ENCODE results near the gene STATH.
"Not testable (repeated sequence)": the region's sequence is repeated elsewhere in the genome, so short reads cannot be mapped to it uniquely, and the experiment has no call there.

Gene STATH

DNA sequence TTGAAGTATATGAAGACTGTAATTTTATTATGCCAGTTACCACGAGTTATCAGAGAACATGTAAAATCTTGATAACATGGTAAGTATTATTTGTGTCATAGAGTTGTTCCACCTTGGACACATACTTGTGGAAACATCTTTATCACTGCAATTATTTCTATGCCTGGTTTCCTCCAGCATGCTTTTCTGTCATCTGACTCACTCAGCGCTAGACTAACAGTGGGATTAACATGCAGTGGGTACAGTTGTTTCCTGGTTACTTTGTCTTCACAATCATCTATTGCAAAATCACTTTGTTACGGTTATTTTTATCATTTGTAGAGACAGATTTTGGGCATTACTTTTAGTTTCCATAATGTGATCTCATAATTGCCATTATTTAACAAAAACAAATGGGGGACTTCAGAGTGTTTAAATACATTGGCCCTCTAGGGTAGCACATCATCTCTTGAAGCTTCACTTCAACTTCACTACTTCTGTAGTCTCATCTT, at the start of gene STATH:
Gene STATH (plus strand): TSS at position 441 of the 491 bp plus-strand sequence. CDS start 2,472 bp downstream, outside the sequence.
- no peak for DNase-seq

GRCh38 chr4:69951602-69952001, 44.2 kb upstream of the STATH start:
- no peak for DNase-seq

DNA sequence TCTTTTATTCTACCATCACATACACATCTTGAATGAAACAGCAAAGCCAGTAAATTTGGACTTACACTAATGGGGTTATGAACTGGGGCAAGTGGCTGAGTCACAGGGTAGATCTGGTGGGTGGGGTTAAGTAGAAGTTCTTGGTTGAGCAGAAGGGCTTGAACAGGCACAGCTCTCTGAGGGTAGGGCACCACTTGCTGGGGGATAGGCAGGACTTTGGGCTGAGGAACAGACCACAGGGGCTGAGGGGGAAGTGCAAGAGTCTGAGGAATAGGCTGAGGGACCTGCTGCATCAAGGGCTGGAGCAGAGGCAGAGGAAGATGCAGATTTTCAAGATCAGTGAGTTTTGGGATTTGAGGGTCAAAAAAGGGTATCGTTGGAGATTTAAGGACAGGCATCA, 38.6 kb upstream of the STATH start:
- DNase-seq: no peak

DNA sequence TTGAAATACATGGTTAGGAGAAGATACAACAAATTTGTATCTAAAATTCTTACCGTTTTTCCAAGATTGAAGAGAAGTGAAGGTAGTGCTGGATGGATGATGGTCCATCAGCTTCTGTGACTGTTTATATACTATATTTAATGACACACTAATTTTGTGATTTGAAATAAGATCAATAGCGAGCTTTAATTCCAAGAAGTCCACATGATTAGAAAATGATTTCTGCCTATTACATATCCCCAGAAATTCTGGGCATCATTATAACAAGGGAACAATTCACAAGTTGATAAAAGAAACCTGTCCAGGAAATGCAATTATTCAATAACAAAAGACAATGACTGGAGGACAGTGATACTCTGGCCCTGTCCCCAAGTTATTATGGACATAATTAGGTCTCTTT, 30.1 kb upstream of the STATH start, which contains the start of gene CSN2:
Gene CSN2 (minus strand): TSS at position 101 of the 400 bp plus-strand sequence. CDS start 4,733 bp downstream, outside the sequence.
- DNase-seq: no peak

DNA sequence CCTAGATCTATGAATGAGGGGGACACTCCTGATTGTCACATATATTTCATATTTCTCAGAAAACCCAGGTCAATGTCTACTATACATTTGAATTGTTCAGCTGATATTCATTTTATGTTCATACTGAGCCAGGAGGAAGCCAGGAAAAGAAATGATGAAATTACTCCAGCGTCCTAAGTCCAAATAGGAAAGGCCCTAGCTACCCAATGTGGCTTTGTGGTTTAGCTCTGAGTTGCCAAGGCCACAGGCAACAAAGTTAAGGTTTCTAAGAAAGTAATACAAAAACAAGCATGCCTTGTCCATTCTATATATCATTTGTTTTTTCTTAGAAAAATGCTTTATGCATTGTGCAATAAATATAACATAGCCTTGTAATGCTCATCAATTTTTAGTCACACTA, 25.7 kb upstream of the STATH start:
- no peak for DNase-seq

DNA sequence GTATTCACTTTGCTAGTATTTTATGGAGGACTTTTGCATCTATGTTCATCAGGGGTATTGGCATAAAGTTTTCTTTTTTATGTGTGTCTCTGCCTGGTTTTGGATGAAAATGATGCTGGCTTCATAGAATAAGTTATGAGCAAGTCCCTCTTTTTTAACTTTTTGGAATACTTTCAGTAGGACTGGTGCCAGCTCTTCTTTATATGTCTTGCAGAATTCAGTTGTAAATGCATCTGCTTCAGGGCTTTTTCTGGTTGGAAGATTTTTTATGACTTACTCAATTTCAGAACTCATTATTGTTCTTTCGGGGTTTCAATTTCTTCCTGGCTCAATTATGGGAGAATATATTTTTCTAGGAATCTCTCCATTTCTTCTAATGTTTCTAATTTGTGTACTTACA, 21.1 kb upstream of the STATH start:
- DNase-seq: no peak

DNA sequence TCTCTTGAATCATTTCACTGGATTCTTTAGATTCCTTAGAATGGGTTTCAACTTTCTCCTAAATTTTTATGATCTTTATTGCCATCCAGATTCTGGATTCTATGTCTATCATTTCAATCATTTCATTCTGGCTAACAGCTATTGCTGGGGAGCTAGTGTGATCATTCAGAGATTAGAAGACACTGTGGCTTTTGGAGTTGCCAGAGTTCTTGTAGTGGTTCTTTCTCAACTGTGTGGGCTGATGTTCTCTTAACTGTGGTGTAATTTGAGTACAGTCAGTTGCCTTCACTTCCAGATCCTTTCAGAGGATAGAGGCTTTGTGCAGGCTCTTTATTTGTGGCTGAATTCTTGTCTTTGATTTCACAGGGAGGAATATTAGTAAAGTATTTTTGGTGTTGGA, 18.2 kb upstream of the STATH start:
- no peak for DNase-seq

DNA sequence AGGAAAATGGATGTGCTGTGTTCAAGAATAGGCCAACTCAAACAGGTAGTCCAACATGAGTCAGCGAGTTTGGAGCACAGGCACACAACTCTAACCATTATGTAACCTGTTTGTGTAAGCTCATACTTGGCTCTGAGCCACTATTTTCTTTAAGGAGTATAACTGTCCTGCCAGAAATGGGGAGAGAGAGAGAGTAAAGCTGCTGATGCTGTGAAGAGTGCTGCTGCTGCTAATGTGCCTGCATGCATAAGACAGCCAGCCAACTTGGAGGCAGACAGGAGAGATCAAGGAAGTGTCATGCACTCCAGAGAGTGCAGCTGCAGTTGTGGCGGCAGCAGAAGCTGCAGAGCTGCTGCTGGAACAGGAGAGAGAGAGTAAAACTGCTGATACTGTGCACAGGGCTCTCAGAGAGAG, 11.7 kb upstream of the STATH start:
- no peak for DNase-seq

DNA sequence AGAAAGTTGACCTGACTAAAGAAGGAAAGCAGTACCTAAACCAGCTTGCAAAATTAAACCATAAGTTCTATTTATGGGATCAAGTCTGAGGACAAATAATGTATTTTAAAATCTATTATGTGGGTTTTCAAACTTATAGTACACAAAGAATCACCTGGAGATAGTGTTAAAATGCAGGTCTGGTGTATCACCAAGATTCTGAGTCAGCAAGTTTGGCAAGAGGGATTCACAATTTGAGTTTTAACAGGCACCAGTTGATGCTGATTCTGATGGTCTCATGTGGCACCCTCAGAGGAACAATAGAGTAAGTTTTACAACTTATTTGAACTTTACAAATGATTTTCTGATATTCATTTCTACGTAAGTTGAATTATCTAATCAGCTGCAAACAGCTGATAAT, 9.1 kb upstream of the STATH start:
- no peak for DNase-seq

DNA sequence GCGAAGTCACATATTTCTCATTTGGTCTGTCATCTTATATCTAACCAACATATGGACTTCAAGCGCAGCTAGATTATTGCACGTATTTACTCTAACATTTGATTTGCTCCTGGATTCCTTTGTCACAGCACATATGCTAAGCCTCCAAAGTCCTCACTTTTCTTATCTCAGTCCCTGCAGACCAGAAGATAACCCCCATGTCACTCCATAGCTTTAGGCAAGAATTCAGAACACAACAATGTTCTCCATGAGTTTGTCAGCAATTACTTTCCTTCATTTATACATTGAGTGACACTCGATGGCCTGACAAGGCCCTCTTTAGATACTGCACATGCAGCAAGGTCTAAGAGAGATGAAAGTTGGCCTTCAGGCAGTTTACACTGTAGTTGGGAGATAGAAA, 4.8 kb upstream of the STATH start:
- no peak for DNase-seq

- DNase-seq: no peak
Observed at GRCh38 chr4:69994782-69995181, 984 bp upstream of the STATH start.

- DNase-seq: no peak
Observed at GRCh38 chr4:69999420-69999819, 3.7 kb downstream of the STATH start.

DNA sequence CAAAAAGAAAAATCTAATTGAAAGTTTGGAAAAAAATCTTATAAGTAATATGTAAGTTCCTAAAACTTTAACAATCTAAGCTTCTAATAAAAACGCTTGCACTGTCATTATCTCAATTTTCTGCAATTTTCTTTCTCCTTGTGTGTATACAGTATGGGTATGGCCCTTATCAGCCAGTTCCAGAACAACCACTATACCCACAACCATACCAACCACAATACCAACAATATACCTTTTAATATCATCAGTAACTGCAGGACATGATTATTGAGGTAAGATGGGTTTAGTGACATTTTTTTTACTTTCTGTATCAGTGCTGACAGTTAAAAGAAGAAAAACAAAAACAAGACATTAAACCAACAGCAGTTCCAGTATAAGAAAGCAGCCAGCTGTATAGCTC, 4.9 kb downstream of the STATH start:
- no peak for DNase-seq

- DNase-seq: no peak
Observed at GRCh38 chr4:70002507-70002906, 6.7 kb downstream of the STATH start.

- DNase-seq: no peak
Observed at GRCh38 chr4:70008771-70009170, 13.0 kb downstream of the STATH start.

DNA sequence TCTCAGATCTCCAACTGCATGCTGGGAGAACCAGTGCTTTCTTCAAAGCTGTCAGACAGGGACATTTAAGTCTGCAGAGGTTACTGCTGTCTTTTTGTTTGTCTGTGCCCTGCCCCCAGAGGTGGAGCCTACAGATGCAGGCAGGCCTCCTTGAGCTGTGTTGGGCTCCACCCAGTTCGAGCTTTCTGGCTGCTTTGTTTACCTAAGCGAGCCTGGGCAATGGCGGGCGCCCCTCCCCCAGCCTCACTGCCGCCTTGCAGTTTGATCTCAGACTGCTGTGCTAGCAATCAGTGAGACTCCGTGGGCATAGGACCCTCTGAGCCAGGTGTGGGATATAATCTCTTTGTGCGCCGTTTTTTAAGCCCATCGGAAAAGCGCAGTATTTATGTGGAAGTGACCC, 23.2 kb downstream of the STATH start:
- DNase-seq: not testable (repeated sequence)

DNA sequence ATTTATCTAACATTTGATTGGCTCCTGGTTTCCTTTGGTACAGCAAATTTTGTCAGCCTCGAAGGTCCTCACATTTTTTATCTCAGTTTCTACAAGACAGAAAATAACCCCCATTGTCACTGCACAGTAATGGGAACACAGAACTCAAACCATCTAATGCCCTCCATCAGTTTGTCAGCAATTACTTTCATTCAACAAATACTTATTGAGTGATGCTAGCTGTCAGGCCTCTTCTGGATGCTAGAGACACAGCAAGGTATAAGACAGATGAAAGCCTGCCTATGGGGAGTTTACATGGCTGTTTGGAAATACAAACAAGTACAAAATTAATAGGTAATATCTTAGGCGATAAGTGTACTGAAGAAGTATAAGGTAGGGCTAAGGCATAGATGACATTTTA, 27.5 kb downstream of the STATH start:
- no peak for DNase-seq

DNA sequence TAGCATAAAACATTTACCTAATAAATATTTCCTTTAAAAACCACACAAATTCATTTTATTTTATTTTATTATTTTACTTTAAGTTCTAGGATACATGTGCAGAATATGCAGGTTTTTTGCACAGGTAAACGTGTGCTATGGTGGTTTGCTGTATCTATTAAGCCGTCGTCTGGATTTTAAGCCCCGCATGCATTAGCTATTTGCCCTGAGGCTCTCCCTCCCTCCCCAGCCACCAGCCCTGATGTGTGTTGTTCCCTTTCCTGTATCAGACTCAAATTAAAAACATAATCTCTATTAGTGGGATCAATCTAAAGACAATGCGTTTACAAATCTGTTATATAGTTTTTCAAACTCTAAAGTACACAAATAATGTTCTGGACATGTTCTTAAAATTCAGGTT, 31.2 kb downstream of the STATH start:
- DNase-seq: no peak

- DNase-seq: not testable (repeated sequence)
Observed at GRCh38 chr4:70028159-70028558, 32.4 kb downstream of the STATH start, which contains the start of gene HTN3. Gene HTN3, plus strand, starts transcription at chr4:70028459. Its CDS starts 2,282 bp downstream, at chr4:70030741.

- DNase-seq: not testable (repeated sequence)
Observed at GRCh38 chr4:70037559-70037958, 41.8 kb downstream of the STATH start.

DNA sequence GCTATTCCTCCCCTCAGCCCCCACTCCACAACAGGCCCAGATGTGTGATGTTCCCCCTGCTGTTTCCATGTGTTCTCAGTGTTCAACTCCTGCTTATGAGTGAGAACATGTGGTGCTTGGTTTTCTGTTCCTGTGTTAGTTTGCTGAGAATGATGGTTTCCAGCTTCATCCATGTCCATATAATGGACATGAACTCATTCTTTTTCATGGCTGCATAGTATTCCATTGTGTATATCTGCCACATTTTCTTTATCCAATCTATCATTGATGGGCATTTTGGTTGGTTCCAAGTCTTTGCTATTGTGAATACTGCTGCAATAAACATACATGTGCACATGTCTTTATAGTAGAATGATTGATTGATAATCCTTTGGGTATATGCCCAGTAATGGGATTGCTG, 44.2 kb downstream of the STATH start:
- not testable (repeated sequence) for DNase-seq

DNA sequence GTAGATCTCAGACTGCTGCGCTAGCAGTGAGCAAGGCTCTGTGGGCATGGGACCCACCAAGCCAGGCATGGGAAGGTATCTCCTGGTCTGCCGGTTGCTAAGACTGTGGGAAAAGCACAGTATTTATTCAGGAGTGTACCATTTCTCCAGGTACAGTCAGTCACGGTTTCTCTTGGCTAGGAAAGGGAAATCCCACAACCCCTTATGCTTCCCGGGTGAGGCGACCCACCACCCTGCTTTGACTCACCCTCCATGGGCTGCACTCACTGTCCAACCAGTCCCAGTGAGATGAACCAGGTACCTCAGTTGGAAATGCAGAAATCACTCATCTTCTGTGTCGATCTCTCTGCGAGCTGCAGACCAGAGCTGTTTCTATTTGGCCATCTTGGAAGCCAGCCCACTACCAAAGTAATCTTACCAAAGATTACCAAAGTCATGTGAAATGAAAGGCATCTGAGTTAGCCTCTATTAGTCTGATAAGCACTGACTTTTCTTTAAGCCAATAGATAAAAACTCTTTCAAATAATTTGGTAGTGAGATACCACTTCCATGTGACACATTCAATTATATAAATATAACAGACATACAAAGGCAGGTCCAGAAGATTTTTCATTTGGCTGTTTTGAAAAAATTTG, 46.0 kb downstream of the STATH start:
- no peak for DNase-seq

DNA sequence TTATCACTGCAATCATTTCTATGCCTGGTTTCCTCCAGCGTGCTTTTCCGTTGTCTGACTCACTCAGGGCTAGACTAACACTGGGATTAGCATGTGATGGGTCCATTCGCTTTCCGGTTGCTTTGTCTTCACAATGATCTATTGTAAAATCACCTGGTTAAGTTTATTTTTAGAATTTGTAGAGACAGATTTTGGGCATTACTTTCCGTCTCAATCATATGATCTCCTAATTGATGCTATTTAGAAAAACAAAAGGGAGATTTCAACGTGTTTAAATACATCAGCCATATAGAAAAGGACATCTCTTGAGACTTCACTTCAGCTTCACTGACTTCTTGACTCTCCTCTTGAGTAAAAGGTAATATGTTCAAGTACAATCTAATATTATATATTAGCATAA, 54.4 kb downstream of the STATH start, which contains the start of gene HTN1:
Gene HTN1 (plus strand): TSS at position 301 of the 400 bp plus-strand sequence. CDS start 2,639 bp downstream, outside the sequence.
- not testable (repeated sequence) for DNase-seq

Measured in NCI-H1930 (cell line).